Measurements from ENCODE around the gene ADORA3.

ADORA3 gene

GRCh38 chr1:111540928-111541327 is 37.5 kb upstream of the ADORA3 start:
- no peak for DNase-seq (ENCODE audit: extremely low read depth, low read depth)
- TF ChIP-seq, protein P1, sequence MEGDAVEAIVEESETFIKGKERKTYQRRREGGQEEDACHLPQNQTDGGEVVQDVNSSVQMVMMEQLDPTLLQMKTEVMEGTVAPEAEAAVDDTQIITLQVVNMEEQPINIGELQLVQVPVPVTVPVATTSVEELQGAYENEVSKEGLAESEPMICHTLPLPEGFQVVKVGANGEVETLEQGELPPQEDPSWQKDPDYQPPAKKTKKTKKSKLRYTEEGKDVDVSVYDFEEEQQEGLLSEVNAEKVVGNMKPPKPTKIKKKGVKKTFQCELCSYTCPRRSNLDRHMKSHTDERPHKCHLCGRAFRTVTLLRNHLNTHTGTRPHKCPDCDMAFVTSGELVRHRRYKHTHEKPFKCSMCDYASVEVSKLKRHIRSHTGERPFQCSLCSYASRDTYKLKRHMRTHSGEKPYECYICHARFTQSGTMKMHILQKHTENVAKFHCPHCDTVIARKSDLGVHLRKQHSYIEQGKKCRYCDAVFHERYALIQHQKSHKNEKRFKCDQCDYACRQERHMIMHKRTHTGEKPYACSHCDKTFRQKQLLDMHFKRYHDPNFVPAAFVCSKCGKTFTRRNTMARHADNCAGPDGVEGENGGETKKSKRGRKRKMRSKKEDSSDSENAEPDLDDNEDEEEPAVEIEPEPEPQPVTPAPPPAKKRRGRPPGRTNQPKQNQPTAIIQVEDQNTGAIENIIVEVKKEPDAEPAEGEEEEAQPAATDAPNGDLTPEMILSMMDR (IDR thresholded peaks at IDR 0.05; ENCODE audit: low read depth, low read length) = no peak

GRCh38 chr1:111538343-111539025 is 35.1 kb upstream of the ADORA3 start:
- TF ChIP-seq, protein P1 (IDR thresholded peaks at IDR 0.05; ENCODE audit: low read depth, low read length) = no peak
- no peak for DNase-seq (ENCODE audit: extremely low read depth, low read depth)

GRCh38 chr1:111535256-111536191 is 32.1 kb upstream of the ADORA3 start:
- no peak for DNase-seq (ENCODE audit: extremely low read depth, low read depth)
- TF ChIP-seq, protein P1 (IDR thresholded peaks at IDR 0.05; ENCODE audit: low read depth, low read length) = no peak

DNA sequence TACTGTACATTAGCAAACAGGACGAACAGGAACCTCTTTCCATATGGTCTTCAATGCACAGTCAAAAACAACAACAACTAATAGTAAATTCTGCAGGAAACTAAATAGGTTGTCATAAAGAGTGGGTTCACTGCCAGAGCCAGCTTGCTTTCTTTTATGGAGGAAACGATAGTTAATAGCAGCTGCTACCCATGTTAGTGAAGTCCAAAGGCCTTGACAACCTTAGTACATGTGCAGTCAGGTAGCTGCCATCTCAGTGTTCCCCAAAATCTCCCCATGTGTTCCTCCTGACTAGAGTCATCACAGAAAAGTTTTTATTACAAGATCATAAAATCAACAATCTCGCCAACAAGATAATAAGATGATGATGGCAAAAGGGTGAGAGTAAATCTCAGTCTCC is 16.6 kb upstream of the ADORA3 start:
- no peak for DNase-seq (ENCODE audit: extremely low read depth, low read depth)
- TF ChIP-seq, protein P1 (IDR thresholded peaks at IDR 0.05; ENCODE audit: low read depth, low read length) = no peak

DNA sequence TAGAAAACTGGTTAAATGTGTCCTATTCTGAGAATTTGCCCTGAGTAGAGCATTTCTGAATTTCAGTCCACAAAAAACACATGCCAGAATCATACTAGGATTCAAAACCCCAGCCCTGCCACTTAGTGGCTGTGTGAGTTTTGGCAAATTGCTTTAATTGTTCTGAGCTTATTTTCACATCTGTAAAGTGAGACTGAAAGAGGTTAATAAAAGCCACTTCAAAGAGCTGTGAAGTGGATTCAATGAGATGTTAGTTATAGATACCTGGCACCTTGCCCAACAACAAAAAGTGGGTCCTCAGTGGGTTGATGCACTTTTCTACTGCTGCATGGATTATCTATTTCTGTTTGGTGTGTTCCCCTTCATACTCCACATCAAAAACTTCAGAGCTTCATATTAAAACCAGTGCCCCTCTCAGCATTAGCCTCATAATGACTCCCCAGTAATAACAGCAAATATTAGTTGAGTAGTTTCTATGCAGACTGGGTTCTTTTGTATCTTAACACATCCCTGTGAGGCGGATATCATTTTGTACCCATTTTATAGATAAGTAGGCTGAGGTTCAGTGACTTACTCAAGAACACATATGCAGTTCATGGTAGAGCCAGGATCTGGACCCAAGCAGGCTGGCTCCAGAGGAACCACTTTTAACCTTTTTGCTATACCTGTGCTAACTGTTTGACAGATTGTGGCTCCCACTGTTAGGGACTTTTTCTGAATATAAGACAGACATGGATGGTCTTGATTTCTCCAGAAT is 14.2 kb upstream of the ADORA3 start:
- TF ChIP-seq, protein P1 (IDR thresholded peaks at IDR 0.05; ENCODE audit: low read depth, low read length) = no peak
- no peak for DNase-seq (ENCODE audit: extremely low read depth, low read depth)

- TF ChIP-seq, protein P1 (IDR thresholded peaks at IDR 0.05; ENCODE audit: low read depth, low read length) = peak; percentile 23
- no peak for DNase-seq (ENCODE audit: extremely low read depth, low read depth)
Observed at GRCh38 chr1:111516005-111516535, 12.6 kb upstream of the ADORA3 start.
